ENCODE data around the gene LY6G6F.
A peak's percentile ranks its signal among the peaks of the same experiment; 100 is the strongest.

Gene LY6G6F

DNA sequence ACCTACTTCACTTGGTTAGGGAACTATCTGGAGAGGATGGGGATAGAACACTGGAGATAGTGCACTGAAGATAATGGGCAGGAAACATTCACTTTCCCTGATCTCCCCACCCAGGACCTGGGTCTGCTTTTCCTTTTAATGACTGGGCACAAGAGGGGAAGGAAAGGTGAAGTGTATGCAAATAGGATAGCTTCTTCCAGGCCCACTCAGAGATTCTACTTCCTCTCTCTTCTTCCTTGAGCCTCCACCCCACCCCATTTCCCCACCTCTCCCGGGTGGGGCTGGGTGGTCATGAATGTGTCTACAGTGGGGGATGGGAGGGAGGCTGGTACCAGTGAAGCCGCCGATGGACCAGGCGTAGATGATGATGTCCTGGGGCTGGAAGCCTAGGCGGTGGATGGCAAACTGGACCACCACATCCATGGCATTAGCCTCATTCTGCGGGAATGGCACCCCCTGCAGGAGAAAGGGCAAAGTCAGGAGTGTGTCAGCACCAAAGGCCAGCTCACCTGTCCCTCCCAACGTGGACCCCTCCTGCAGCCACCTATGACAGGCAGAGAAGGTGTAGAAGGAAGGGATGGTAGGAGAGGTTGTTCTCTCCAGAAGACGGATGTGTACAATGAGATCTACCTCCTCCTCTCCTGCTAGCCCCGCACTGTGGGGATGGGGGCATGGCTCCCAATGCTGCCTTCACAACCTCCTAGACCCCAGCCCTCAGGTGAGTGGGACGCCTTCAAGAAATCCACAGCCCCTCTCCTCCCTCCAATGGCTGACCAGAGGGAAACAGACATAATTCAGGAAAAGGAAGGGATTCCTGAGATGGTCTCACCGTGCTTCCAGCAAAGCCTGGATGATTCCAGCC lies 17.2 kb upstream of the LY6G6F start:
- no peak overlapping the region for H3K4me3 ChIP-seq (ENCODE audit: low read depth, low read length)
- DNase-seq (ENCODE audit: low read depth), result no peak
- TF ChIP-seq, protein P1, sequence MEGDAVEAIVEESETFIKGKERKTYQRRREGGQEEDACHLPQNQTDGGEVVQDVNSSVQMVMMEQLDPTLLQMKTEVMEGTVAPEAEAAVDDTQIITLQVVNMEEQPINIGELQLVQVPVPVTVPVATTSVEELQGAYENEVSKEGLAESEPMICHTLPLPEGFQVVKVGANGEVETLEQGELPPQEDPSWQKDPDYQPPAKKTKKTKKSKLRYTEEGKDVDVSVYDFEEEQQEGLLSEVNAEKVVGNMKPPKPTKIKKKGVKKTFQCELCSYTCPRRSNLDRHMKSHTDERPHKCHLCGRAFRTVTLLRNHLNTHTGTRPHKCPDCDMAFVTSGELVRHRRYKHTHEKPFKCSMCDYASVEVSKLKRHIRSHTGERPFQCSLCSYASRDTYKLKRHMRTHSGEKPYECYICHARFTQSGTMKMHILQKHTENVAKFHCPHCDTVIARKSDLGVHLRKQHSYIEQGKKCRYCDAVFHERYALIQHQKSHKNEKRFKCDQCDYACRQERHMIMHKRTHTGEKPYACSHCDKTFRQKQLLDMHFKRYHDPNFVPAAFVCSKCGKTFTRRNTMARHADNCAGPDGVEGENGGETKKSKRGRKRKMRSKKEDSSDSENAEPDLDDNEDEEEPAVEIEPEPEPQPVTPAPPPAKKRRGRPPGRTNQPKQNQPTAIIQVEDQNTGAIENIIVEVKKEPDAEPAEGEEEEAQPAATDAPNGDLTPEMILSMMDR (conservative IDR thresholded peaks at IDR 0.05; ENCODE audit: low read depth, low read length), result peak; percentile 57

DNA sequence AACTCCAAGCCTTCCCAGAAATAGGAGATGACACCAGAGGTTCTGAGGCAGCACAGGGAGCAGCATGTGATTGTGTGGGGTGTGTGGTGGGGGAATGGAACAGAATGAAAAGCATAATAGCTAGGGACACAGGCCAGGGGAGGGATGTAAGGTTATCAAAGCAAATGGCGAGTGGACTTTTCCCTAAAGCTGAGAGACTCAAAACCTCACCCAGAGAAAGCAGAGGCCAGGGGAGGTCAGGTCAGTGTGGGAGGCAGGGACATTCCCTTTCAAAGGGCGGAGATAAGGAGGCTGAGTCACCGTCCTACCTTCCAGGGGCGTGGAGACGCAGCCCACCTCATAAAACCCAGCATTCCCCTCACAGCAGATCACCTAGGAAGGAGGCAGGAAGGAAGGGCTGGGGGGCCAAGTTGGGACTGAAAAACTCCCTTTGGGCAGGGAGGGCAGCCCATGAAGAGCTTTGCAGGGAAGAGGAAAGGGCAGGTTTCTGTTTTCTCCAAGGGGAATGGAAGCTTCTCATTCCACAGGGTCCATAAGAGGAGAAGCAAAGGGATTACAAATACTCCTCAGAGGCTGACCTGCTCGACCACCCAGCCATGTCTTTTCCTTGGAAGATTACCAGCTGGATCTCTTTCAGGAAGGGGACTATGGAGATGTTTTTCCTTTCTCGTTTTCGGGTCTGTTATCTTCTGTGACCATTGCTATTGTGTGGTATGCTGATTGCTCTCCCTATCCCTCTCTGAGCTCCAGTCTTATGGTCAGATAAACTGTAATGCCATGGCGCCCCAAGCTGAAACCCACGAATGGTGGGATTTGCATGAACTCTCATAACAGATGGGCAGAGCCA lies 16.2 kb upstream of the LY6G6F start:
- peak; percentile 17 for DNase-seq (ENCODE audit: low read depth)
- no peak overlapping the region for H3K4me3 ChIP-seq (ENCODE audit: low read depth, low read length)
- TF ChIP-seq, protein P1 (conservative IDR thresholded peaks at IDR 0.05; ENCODE audit: low read depth, low read length), result no peak

DNA sequence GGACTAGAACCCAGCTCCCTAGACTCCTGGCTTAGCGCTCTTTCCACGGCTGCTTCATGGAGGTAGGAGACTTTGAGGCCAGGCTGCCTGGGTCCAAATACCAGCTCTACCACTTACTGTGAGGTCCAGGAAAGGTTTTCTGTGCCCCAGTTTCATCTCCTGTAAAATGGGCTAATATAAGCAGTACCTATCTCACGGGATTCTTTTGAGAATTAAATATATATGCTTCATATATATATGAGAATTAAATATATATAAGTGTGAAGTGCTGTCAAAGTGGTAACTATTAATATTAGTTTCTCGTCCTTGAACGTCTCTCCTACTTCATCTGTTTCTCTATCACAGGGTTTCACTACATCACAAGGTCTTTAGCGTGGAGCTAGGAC lies 15.6 kb upstream of the LY6G6F start:
- TF ChIP-seq, protein P1 (conservative IDR thresholded peaks at IDR 0.05; ENCODE audit: low read depth, low read length), result no peak
- H3K4me3 ChIP-seq (ENCODE audit: low read depth, low read length), result no peak overlapping the region
- no peak for DNase-seq (ENCODE audit: low read depth)

DNA sequence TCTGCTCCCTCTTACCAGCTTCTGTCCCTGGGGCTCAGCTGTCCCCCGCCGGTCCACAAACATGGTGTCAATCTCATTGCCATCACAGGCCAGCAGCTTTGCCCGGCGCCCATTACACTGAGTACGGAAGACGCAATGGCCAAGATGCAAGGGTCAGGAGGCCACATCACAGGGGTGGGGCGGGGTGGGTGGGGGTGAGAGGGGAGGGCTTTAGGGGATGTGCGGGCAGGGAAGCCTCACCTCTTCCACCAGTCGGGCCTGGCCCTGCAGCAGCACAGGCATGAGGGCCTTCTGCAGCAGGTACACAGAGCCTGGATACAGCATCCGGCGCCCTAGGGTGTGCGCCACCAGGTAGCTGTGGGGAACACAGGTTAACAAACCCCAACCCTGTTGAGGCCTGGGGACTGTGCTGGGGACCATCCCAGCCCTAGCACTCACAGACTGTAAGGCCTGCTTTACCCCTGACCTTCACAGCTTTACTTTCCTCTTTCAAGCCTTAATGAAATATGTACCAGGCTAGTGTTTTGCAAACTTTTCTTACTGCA lies 15.0 kb upstream of the LY6G6F start:
- TF ChIP-seq, protein P1 (conservative IDR thresholded peaks at IDR 0.05; ENCODE audit: low read depth, low read length), result no peak
- no peak for DNase-seq (ENCODE audit: low read depth)
- no peak overlapping the region for H3K4me3 ChIP-seq (ENCODE audit: low read depth, low read length)

DNA sequence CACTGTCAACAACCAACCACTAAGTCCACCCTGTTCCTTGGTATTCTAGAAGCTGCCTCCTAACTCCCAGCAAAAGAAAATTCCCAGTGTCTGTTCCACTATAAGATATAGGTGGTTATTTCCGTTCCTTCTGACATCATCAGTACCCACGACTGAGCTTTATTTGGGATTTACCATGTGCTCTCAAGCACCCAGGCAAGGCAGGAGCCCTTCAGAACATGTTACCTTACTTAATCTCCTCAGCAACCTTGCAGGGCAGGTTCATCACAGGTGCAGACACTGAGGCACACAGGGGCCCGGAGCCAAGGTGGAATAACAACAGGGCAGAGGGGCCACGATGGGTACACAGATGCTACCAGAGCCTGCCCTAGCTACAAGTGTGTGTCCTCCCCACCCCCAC lies 14.3 kb upstream of the LY6G6F start:
- TF ChIP-seq, protein P1 (conservative IDR thresholded peaks at IDR 0.05; ENCODE audit: low read depth, low read length), result no peak

DNA sequence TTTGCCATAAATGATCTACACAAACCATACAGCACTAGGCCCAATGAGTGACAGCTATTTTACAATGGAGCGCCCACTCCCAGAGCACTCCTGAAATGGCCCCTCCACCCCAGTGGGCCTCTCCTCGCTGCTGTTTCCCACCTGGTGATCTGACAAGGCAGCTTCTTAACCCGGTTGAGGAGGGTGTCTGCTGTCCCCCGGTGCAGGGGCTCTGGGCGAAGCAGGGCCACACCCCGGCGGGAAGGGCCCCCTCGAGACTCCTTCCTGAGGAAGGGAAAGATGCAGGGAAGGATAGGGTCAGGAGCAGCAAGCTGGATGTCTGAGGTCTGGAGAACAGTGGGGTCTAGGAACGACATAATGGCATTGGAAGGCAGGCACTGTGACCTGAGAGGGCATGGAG lies 13.8 kb upstream of the LY6G6F start:
- TF ChIP-seq, protein P1 (conservative IDR thresholded peaks at IDR 0.05; ENCODE audit: low read depth, low read length), result no peak
- H3K4me3 ChIP-seq (ENCODE audit: low read depth, low read length), result no peak overlapping the region
- no peak for DNase-seq (ENCODE audit: low read depth)

More for the DNA sequence above, 14.3 kb upstream of the LY6G6F start:
- H3K4me3 ChIP-seq (ENCODE audit: low read depth, low read length), result no peak overlapping the region
- no peak for DNase-seq (ENCODE audit: low read depth)

Data from choroid plexus epithelial cell (primary cell).